GM23338 (cell line): Measurements from ENCODE around the gene MAP3K13. TPM values are rescaled to one million over a fixed set of nuclear protein-coding genes. Genes with fewer than 3 reads are reported as not detected.

ENCODE experiments used
- ATAC-seq: fragments of 200-7000 bp; cut with Tn5 transposase; 3 replicates; pipeline ENCODE4 v1.9.1; 2020
- DNase-seq: peaks from one replicate; pipeline ENCODE4 v3.0.0-alpha.2; 2015; ENCODE audit warnings: low spot score
- H2AFZ ChIP-seq: fragments of 200-600 bp; sonication (generic); 2 replicates; pipeline ENCODE4 v1.8.0; 2016; ENCODE audit warnings: antibody characterized with exemption, mild to moderate bottlenecking, moderate library complexity
- H3F3A ChIP-seq: fragments of 200-600 bp; sonication (generic); replicated peaks from 2 replicates; pipeline ENCODE4 v1.8.0; 2017; ENCODE audit warnings: antibody characterized with exemption, mixed run types, low read depth
- H3K27ac ChIP-seq: fragments of 200-600 bp; sonication (generic); 2 replicates; pipeline ENCODE4 v1.6.1; 2016; ENCODE audit warnings: low read depth
- H3K27me3 ChIP-seq: fragments of 200-600 bp; sonication (generic); 2 replicates; pipeline ENCODE4 v1.8.0; 2016; ENCODE audit warnings: mild to moderate bottlenecking, mixed run types, moderate library complexity; ENCODE audit not compliant: insufficient read depth
- H3K36me3 ChIP-seq: fragments of 200-600 bp; sonication (generic); 2 replicates; pipeline ENCODE4 v1.8.0; 2016; ENCODE audit warnings: mild to moderate bottlenecking; ENCODE audit not compliant: insufficient read depth
- H3K4me1 ChIP-seq: fragments of 200-600 bp; sonication (generic); 2 replicates; pipeline ENCODE4 v1.8.0; 2016; ENCODE audit warnings: mild to moderate bottlenecking, moderate library complexity; ENCODE audit not compliant: insufficient read depth
- H3K4me2 ChIP-seq: fragments of 200-600 bp; sonication (generic); 2 replicates; pipeline ENCODE4 v1.7.1; 2017; ENCODE audit warnings: mixed run types
- H3K4me3 ChIP-seq: fragments of 200-600 bp; sonication (generic); 2 replicates; pipeline ENCODE4 v1.6.1; 2016; ENCODE audit warnings: mixed run types
- H3K79me2 ChIP-seq: fragments of 200-600 bp; sonication (generic); replicated peaks from 2 replicates; pipeline ENCODE4 v1.8.0; 2017; ENCODE audit warnings: mild to moderate bottlenecking; ENCODE audit not compliant: insufficient read depth
- H3K9me2 ChIP-seq: fragments of 200-600 bp; sonication (generic); 2 replicates; pipeline ENCODE4 v1.8.0; 2017; ENCODE audit not compliant: insufficient read depth
- H4K20me1 ChIP-seq: fragments of 200-600 bp; sonication (generic); replicated peaks from 2 replicates; pipeline ENCODE4 v1.8.0; 2017; ENCODE audit warnings: mild to moderate bottlenecking; ENCODE audit not compliant: insufficient read depth
- H3K27ac Mint-ChIP-seq: 2 replicates; pipeline ENCODE4 v1.8.0; 2020; ENCODE audit warnings: inconsistent platforms, mild to moderate bottlenecking, moderate library complexity, mixed read lengths
- H3K27me3 Mint-ChIP-seq: 3 replicates; pipeline ENCODE4 v1.8.0; 2022; ENCODE audit warnings: low read depth, mild to moderate bottlenecking, moderate library complexity, mixed read lengths, inconsistent platforms; ENCODE audit not compliant: insufficient read depth, poor library complexity
- H3K36me3 Mint-ChIP-seq: 3 replicates; pipeline ENCODE4 v1.8.0; 2021; ENCODE audit warnings: low read depth, mild to moderate bottlenecking, inconsistent platforms, moderate library complexity, mixed read lengths
- H3K4me1 Mint-ChIP-seq: 3 replicates; pipeline ENCODE4 v1.8.0; 2020; ENCODE audit warnings: mild to moderate bottlenecking, inconsistent platforms, mixed read lengths
- H3K4me3 Mint-ChIP-seq: 3 replicates; pipeline ENCODE4 v1.8.0; 2021; ENCODE audit warnings: moderate library complexity, mild to moderate bottlenecking, inconsistent platforms, mixed read lengths
- H3K9me3 Mint-ChIP-seq: 3 replicates; pipeline ENCODE4 v1.8.0; 2020; ENCODE audit warnings: moderate library complexity, mild to moderate bottlenecking, inconsistent platforms, mixed read lengths
- CREB1 ChIP-seq: fragments of 250-450 bp; sonication (Bioruptor Pico); IDR thresholded peaks from 2 replicates; pipeline ENCODE4 v1.5.0; 2020; ENCODE audit warnings: low read depth, mild to moderate bottlenecking, moderate library complexity
- ETS1 ChIP-seq: IDR thresholded peaks from 2 replicates; pipeline ENCODE4 v1.6.1; 2016; ENCODE audit warnings: antibody characterized with exemption
- EZH2 ChIP-seq: fragments of 200-600 bp; sonication (generic); IDR thresholded peaks from one replicate; pipeline ENCODE4 v1.8.0; 2017; ENCODE audit warnings: antibody characterized with exemption, mild to moderate bottlenecking, low read depth; ENCODE audit not compliant: unreplicated experiment
- JUNB ChIP-seq: IDR thresholded peaks from one replicate; pipeline ENCODE4 v1.6.1; 2016; ENCODE audit warnings: antibody characterized with exemption; ENCODE audit not compliant: unreplicated experiment
- STAT1 ChIP-seq: IDR thresholded peaks from one replicate; pipeline ENCODE4 v1.6.1; 2016; ENCODE audit warnings: antibody characterized with exemption; ENCODE audit not compliant: unreplicated experiment
- ZNF114 ChIP-seq: fragments of 250-450 bp; sonication (Bioruptor Pico); IDR thresholded peaks from 2 replicates; pipeline ENCODE4 v1.5.0; 2020; ENCODE audit warnings: mild to moderate bottlenecking, moderate library complexity
- ZNF462 ChIP-seq: fragments of 250-450 bp; sonication (Bioruptor Pico); IDR thresholded peaks from 2 replicates; pipeline ENCODE4 v1.5.0; 2020; ENCODE audit warnings: mild to moderate bottlenecking, moderate library complexity
- polyA plus RNA-seq: library from polyadenylated mRNA; unstranded; fragments of >200 nt; fragmentation: Nextera tagmentation; extraction: Ambion mirVana; gene quantifications from 2 replicates; pipeline ENCODE4 v1.2.1, GENCODE V29; 2016
- total RNA-seq: library from RNA; depleted of rRNA; stranded (reverse); fragments of >200 nt; shearing (Covaris generic); gene quantifications from 2 replicates; pipeline ENCODE4 v1.2.3, GENCODE V29; 2014
- TF ChIP-seq, protein P1 (sequence below), 2 experiments: fragments of 200-600 bp in 1 of 2; sonication (generic) in 1 of 2; conservative IDR thresholded peaks; 2 replicates each; pipeline versions ENCODE4 v1.5.1 to v1.6.1; 2016 to 2017; ENCODE audit warnings: antibody characterized with exemption in 2 of 2, low read depth in 2 of 2, mild to moderate bottlenecking in 2 of 2, moderate library complexity in 1 of 2
- TF ChIP-seq, protein P2 (sequence below): IDR thresholded peaks from one replicate; pipeline ENCODE4 v1.6.1; 2018; ENCODE audit warnings: antibody characterized with exemption; ENCODE audit not compliant: unreplicated experiment

The MAP3K13 gene
- total and polyA plus RNA-seq, 2 experiments from 2014 or later: 10.7 to 129 TPM

- Mint-ChIP-seq H3K9me3 (no peaks in the 10 kb centered on the region), H3K27me3 (no peaks in the 10 kb centered on the region), H3K4me3 (no peak overlapping the region), H3K27ac (no peak overlapping the region), H3K36me3 (no peaks in the 10 kb centered on the region), H3K4me1 (no peaks in the 10 kb centered on the region)
- Histone ChIP-seq H3K27ac (no peak overlapping the region), H3K27me3 (no peaks in the 10 kb centered on the region), H3K36me3 (no peaks in the 10 kb centered on the region), H3K79me2 (no peaks in the 10 kb centered on the region), H3K4me2 (no peak overlapping the region), H2AFZ (no peak overlapping the region), H3K4me3 (no peak overlapping the region), H3K9me2 (no peaks in the 10 kb centered on the region), H3K4me1 (peaks cover 6% of the 10 kb centered on the region; the same call in 1 of the 2 replicates), H4K20me1 (no peaks in the 10 kb centered on the region), H3F3A (no peaks in the 10 kb centered on the region)
- ATAC-seq (no peak), DNase-seq (no peak)
- TF ChIP-seq ZNF114 (CRISPR knock-in tag): no peak
- TF ChIP-seq, protein P1, sequence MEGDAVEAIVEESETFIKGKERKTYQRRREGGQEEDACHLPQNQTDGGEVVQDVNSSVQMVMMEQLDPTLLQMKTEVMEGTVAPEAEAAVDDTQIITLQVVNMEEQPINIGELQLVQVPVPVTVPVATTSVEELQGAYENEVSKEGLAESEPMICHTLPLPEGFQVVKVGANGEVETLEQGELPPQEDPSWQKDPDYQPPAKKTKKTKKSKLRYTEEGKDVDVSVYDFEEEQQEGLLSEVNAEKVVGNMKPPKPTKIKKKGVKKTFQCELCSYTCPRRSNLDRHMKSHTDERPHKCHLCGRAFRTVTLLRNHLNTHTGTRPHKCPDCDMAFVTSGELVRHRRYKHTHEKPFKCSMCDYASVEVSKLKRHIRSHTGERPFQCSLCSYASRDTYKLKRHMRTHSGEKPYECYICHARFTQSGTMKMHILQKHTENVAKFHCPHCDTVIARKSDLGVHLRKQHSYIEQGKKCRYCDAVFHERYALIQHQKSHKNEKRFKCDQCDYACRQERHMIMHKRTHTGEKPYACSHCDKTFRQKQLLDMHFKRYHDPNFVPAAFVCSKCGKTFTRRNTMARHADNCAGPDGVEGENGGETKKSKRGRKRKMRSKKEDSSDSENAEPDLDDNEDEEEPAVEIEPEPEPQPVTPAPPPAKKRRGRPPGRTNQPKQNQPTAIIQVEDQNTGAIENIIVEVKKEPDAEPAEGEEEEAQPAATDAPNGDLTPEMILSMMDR (conservative IDR thresholded peaks at IDR 0.05; ENCODE audit: low read depth in 2 of 2): no peak
- TF ChIP-seq STAT1: no peak
- TF ChIP-seq, protein P2, sequence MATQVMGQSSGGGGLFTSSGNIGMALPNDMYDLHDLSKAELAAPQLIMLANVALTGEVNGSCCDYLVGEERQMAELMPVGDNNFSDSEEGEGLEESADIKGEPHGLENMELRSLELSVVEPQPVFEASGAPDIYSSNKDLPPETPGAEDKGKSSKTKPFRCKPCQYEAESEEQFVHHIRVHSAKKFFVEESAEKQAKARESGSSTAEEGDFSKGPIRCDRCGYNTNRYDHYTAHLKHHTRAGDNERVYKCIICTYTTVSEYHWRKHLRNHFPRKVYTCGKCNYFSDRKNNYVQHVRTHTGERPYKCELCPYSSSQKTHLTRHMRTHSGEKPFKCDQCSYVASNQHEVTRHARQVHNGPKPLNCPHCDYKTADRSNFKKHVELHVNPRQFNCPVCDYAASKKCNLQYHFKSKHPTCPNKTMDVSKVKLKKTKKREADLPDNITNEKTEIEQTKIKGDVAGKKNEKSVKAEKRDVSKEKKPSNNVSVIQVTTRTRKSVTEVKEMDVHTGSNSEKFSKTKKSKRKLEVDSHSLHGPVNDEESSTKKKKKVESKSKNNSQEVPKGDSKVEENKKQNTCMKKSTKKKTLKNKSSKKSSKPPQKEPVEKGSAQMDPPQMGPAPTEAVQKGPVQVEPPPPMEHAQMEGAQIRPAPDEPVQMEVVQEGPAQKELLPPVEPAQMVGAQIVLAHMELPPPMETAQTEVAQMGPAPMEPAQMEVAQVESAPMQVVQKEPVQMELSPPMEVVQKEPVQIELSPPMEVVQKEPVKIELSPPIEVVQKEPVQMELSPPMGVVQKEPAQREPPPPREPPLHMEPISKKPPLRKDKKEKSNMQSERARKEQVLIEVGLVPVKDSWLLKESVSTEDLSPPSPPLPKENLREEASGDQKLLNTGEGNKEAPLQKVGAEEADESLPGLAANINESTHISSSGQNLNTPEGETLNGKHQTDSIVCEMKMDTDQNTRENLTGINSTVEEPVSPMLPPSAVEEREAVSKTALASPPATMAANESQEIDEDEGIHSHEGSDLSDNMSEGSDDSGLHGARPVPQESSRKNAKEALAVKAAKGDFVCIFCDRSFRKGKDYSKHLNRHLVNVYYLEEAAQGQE: no peak
- no peak for TF ChIP-seq ETS1
These were observed 37.9 kb downstream of the MAP3K13 start for GRCh38 chr3:185400866-185401265.

GRCh38 chr3:185401319-185401955 lies 38.5 kb downstream of the MAP3K13 start:
- Histone ChIP-seq H3K4me3 (no peak overlapping the region), H4K20me1 (no peaks in the 10 kb centered on the region), H3K4me2 (no peak overlapping the region), H2AFZ (no peak overlapping the region), H3K36me3 (no peaks in the 10 kb centered on the region), H3K9me2 (no peaks in the 10 kb centered on the region), H3K27ac (no peak overlapping the region), H3K79me2 (no peaks in the 10 kb centered on the region), H3F3A (no peaks in the 10 kb centered on the region), H3K4me1 (peaks cover 6% of the 10 kb centered on the region; the same call in 1 of the 2 replicates), H3K27me3 (no peaks in the 10 kb centered on the region)
- DNase-seq: no peak
- H3K27me3 Mint-ChIP-seq: no peaks in the 10 kb centered on the region
- H3K36me3 Mint-ChIP-seq: no peaks in the 10 kb centered on the region
- no peak for ATAC-seq
- no peak overlapping the region for H3K27ac Mint-ChIP-seq
- H3K4me1 Mint-ChIP-seq: no peaks in the 10 kb centered on the region
- no peak overlapping the region for H3K4me3 Mint-ChIP-seq
- H3K9me3 Mint-ChIP-seq: no peaks in the 10 kb centered on the region
- TF ChIP-seq ZNF462 (CRISPR knock-in tag) (no peak), CREB1 (CRISPR knock-in tag) (no peak), ZNF114 (CRISPR knock-in tag) (no peak), JUNB (no peak), EZH2 (no peak)
